ENCODE results near the gene DAGLA.

Gene DAGLA

DNA sequence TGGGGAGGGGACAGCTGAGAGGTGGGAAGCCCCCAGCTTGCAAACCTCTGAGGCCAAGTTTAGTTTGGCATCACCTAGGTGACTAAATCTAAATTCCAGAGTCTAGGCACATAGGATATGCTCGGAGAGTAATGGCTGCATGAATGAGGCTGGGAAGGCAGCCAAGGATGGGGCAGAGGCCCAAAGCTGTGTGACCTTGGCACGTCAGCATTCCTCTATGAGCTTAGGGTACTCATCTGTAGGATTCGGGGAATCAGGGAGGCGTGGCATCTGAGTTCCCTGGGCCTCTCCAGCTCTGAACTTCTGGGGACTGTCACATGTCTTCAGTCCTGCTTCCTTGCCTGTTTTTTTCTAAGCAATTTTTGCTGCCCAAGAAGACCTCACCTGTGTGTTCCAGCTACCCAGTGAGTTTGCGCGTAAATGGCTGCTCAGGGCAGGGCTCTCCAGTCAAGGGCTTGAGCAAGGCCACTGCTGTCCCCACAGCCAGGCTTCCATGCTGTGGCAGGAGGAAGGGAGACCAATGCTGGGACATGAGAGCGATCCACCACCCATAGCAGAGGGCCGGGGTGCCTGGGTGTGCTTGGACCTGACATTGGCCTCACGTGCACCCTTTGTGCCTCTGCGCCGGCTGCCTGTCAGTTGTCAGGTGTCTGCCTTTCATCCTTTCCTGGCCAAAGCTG is 13.9 kb downstream of the DAGLA start:
- TF ChIP-seq, protein P1, sequence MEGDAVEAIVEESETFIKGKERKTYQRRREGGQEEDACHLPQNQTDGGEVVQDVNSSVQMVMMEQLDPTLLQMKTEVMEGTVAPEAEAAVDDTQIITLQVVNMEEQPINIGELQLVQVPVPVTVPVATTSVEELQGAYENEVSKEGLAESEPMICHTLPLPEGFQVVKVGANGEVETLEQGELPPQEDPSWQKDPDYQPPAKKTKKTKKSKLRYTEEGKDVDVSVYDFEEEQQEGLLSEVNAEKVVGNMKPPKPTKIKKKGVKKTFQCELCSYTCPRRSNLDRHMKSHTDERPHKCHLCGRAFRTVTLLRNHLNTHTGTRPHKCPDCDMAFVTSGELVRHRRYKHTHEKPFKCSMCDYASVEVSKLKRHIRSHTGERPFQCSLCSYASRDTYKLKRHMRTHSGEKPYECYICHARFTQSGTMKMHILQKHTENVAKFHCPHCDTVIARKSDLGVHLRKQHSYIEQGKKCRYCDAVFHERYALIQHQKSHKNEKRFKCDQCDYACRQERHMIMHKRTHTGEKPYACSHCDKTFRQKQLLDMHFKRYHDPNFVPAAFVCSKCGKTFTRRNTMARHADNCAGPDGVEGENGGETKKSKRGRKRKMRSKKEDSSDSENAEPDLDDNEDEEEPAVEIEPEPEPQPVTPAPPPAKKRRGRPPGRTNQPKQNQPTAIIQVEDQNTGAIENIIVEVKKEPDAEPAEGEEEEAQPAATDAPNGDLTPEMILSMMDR (IDR thresholded peaks at IDR 0.05; ENCODE audit: low read depth, low read length) = no peak
- no peak for DNase-seq
- H3K27me3 ChIP-seq = no peaks in the 10 kb centered on the region
- H3K36me3 ChIP-seq = no peaks in the 10 kb centered on the region
- H3K9me3 ChIP-seq = no peaks in the 10 kb centered on the region
- no peak overlapping the region for H3K4me3 ChIP-seq (ENCODE audit: low read depth, low read length)
- no peaks in the 10 kb centered on the region for H3K4me1 ChIP-seq

DNA sequence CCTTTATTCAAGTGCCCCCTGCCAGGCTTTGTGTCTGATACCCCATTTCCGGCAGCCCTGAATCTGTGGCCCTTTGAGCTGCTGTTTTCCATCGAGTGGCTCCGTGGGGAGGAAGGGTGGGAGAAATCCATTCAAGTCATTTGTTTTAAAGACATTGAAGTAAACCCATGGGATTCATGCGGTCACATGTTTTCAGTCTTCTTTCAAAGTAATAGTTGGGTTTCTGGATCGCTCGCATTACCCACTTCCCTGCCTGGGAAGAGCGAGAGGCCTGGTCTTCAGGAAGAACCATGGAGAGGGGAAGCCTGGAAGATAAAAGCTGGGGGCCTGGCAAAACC is 14.4 kb downstream of the DAGLA start:
- DNase-seq = no peak
- Histone ChIP-seq H3K4me3 (ENCODE audit: low read depth, low read length) (no peak overlapping the region), H3K4me1 (no peaks in the 10 kb centered on the region), H3K36me3 (no peaks in the 10 kb centered on the region), H3K9me3 (no peaks in the 10 kb centered on the region), H3K27me3 (no peaks in the 10 kb centered on the region)
- TF ChIP-seq, protein P1 (IDR thresholded peaks at IDR 0.05; ENCODE audit: low read depth, low read length) = no peak

DNA sequence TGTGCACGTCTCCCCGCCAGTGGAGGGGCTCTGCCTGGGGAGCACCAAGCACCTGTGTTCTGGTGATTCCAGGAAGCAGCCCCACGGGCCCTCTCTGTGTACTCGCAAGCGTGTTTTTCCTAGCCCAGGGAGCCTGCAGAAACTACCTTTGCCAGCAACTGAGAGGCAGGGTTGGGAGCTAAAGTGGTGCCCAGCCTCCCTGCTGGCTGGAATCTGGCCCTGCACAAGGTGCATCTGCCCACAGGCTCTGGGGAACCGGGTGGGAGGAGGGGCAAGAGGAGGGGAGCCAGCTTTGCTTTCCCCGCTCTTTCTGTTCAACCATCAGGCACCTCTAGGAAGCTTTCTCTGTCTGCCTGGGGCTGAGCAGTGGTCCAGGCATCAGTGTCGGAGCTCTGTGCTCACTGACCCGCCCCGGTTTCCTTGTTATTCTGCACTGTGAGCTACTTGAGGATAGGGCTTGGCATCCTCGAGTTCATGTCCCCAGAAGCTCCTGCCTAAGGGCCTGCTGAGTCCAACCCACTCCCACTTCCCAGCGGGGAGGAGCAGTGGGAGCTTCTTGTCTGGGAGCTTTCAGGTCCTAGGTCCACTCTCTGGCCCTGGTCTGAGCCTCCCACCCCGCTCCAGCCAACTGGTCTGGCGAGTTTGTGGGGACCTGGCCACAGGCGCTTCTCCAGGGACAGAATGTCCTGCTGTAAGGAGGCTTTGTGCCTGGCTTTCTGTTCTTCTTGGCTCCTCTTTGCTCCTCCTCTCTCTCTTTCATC is 14.9 kb downstream of the DAGLA start:
- H3K36me3 ChIP-seq = no peaks in the 10 kb centered on the region
- no peak for DNase-seq
- no peaks in the 10 kb centered on the region for H3K9me3 ChIP-seq
- H3K27me3 ChIP-seq = no peaks in the 10 kb centered on the region
- TF ChIP-seq, protein P1 (IDR thresholded peaks at IDR 0.05; ENCODE audit: low read depth, low read length) = no peak
- no peaks in the 10 kb centered on the region for H3K4me1 ChIP-seq
- no peak overlapping the region for H3K4me3 ChIP-seq (ENCODE audit: low read depth, low read length)

DNA sequence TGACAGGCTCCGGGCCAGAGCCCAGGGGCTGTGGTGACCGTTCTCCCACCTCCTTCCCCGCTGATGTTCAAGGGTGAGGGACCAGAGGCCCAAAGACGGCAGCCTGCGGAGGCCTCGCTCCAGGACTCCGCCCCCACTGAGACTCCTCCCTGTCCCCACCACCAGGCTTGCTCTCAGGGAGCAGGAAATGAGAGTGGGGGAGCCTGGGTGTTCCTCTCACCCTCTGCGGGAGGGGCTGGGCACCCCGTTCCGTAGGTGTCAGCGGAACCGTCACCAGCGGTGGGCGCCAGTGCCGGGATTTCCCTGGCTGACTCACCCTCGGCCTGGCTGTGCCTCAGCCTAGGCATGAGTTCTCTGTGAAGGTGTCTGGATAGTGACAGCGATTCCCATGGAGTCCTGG is 15.7 kb downstream of the DAGLA start:
- H3K4me1 ChIP-seq = no peaks in the 10 kb centered on the region
- no peaks in the 10 kb centered on the region for H3K27me3 ChIP-seq
- no peaks in the 10 kb centered on the region for H3K9me3 ChIP-seq
- no peak overlapping the region for H3K4me3 ChIP-seq (ENCODE audit: low read depth, low read length)
- TF ChIP-seq, protein P1 (IDR thresholded peaks at IDR 0.05; ENCODE audit: low read depth, low read length) = no peak
- H3K36me3 ChIP-seq = no peaks in the 10 kb centered on the region
- DNase-seq = peak; percentile 25

DNA sequence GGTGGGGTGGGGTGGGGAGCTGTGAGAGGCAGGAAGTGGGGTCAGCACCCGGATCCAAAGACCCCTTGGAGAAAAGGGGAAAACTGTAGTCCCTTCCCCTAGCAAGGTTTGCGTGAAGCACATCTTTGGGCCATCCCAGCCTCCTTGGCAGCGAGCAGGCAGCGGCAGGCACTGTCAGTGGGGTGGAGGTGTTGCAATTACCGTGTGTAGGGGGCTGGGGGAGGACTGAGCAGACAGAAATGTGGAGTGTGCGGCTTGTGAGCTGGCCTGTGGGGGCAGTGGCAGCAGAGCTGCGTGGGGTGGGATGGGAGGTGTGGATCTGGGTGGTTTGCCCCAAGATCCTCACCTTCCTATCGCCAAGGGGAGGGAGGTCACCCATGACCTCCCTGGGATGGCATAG is 16.4 kb downstream of the DAGLA start:
- Histone ChIP-seq H3K27me3 (no peaks in the 10 kb centered on the region), H3K36me3 (no peaks in the 10 kb centered on the region), H3K9me3 (no peaks in the 10 kb centered on the region), H3K4me1 (no peaks in the 10 kb centered on the region), H3K4me3 (ENCODE audit: low read depth, low read length) (no peak overlapping the region)
- TF ChIP-seq, protein P1 (IDR thresholded peaks at IDR 0.05; ENCODE audit: low read depth, low read length) = no peak
- DNase-seq = no peak

DNA sequence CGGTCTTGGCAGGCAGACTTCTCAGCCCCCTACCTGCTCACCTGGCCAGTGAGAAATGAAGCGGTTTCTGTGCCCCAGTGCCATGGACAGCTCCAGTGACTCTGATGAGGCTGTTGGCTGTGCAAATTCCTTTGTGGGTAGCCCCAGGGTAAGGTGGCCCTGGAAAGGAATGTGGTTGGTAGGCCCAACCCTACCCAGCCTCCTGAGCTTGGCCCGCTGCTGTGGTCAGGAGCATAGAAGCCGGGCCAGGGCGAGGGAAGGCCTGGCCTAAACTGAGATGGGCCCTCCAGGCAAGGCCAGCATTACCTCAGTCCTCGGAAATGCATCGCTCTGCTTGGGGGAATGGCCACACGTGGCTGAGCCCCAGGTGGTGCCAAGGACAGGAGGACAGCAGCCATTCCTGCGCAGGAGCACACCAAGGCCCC is 16.9 kb downstream of the DAGLA start:
- DNase-seq = no peak
- Histone ChIP-seq H3K27me3 (no peaks in the 10 kb centered on the region), H3K36me3 (no peaks in the 10 kb centered on the region), H3K4me1 (no peaks in the 10 kb centered on the region), H3K9me3 (no peaks in the 10 kb centered on the region), H3K4me3 (ENCODE audit: low read depth, low read length) (no peak overlapping the region)
- TF ChIP-seq, protein P1 (IDR thresholded peaks at IDR 0.05; ENCODE audit: low read depth, low read length) = no peak
